Measurements from ENCODE around the gene PAPOLG. TPM values are rescaled to one million over a fixed set of nuclear protein-coding genes. Genes with fewer than 3 reads are reported as not detected.

PAPOLG gene
- total RNA-seq, 4 donors from 2014 or later: 11.7 to 19.5 (median 15.7) TPM

DNA sequence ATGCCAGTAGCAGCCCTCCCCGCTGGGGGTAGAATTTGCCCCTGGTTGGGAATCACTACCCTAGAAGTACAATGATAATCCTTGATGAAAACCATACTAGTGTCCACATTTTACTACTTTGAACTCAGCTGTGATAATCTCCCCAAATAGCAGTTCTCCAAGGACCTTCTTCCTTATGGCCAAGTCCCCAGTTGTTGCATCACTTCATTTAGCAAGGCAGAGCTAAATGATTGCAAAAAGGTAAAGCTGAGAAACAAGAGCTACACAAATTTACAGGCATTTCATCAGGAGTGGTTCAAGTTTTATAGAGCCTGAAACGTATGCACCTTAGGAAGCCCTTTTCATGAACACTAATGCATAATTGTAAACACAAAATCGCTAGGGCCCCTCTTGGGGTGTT lies 80.4 kb downstream of the PAPOLG start:
- Histone ChIP-seq H3K36me3 (no peaks in the 10 kb centered on the region), H3K4me3 (no peak overlapping the region), H3K9me3 (no peaks in the 10 kb centered on the region), H3K27me3 (no peaks in the 10 kb centered on the region), H3K4me1 (no peaks in the 10 kb centered on the region), H3K27ac (no peak overlapping the region)
- no peak for TF ChIP-seq POLR2A (IDR thresholded peaks at IDR 0.05)
- no peak for TF ChIP-seq POLR2AphosphoS5 (IDR thresholded peaks at IDR 0.05)
- TF ChIP-seq EP300 (IDR thresholded peaks at IDR 0.05): no peak
- TF ChIP-seq, protein P1, sequence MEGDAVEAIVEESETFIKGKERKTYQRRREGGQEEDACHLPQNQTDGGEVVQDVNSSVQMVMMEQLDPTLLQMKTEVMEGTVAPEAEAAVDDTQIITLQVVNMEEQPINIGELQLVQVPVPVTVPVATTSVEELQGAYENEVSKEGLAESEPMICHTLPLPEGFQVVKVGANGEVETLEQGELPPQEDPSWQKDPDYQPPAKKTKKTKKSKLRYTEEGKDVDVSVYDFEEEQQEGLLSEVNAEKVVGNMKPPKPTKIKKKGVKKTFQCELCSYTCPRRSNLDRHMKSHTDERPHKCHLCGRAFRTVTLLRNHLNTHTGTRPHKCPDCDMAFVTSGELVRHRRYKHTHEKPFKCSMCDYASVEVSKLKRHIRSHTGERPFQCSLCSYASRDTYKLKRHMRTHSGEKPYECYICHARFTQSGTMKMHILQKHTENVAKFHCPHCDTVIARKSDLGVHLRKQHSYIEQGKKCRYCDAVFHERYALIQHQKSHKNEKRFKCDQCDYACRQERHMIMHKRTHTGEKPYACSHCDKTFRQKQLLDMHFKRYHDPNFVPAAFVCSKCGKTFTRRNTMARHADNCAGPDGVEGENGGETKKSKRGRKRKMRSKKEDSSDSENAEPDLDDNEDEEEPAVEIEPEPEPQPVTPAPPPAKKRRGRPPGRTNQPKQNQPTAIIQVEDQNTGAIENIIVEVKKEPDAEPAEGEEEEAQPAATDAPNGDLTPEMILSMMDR (IDR thresholded peaks at IDR 0.05): no peak
- WGBS, 2 donors (ENCODE audit: low coverage in 1 of 2): 68 to 71% methylated on average over 2 to 3 of the region's 3 CpGs
- no peak for ATAC-seq

GRCh38 chr2:60837123-60837522 lies 81.1 kb downstream of the PAPOLG start:
- Histone ChIP-seq H3K4me3 (no peak overlapping the region), H3K36me3 (no peaks in the 10 kb centered on the region), H3K9me3 (no peaks in the 10 kb centered on the region), H3K27ac (no peak overlapping the region), H3K4me1 (no peaks in the 10 kb centered on the region), H3K27me3 (no peaks in the 10 kb centered on the region)
- no peak for ATAC-seq
- 27 to 57% methylated on average over 1 of the region's 1 CpG for WGBS, 2 donors (ENCODE audit: low coverage in 1 of 2)
- TF ChIP-seq POLR2A (IDR thresholded peaks at IDR 0.05) (no peak), EP300 (IDR thresholded peaks at IDR 0.05) (no peak), POLR2AphosphoS5 (IDR thresholded peaks at IDR 0.05) (no peak)
- TF ChIP-seq, protein P1 (IDR thresholded peaks at IDR 0.05): no peak

DNA sequence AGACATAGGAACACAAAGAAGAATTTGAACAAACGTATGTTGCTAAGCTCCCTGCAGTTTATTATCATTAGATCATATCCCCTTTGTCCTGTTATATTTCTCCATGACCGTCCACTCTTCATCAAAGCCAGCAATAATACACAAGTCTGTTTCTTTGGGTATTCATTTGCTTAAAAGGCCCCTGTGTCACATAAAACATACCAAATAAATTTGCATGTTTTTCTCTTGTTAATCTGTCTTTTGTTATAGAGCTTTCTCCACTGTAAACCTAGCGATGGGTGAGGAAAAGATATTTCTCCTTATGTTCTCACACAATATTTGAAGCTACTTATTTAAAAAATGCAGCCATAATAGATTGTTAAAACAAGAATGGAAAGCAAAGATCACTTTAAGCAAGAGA lies 82.4 kb downstream of the PAPOLG start:
- TF ChIP-seq POLR2AphosphoS5 (IDR thresholded peaks at IDR 0.05): no peak
- TF ChIP-seq, protein P1 (IDR thresholded peaks at IDR 0.05): no peak
- no peak for TF ChIP-seq POLR2A (IDR thresholded peaks at IDR 0.05)
- no peak for TF ChIP-seq EP300 (IDR thresholded peaks at IDR 0.05)
- Histone ChIP-seq H3K9me3 (no peaks in the 10 kb centered on the region), H3K36me3 (no peaks in the 10 kb centered on the region), H3K27me3 (no peaks in the 10 kb centered on the region), H3K27ac (no peak overlapping the region), H3K4me3 (no peak overlapping the region), H3K4me1 (no peaks in the 10 kb centered on the region)
- ATAC-seq: no peak
- WGBS, 2 donors (ENCODE audit: low coverage in 1 of 2): 36 to 89% methylated on average over 3 of the region's 3 CpGs

DNA sequence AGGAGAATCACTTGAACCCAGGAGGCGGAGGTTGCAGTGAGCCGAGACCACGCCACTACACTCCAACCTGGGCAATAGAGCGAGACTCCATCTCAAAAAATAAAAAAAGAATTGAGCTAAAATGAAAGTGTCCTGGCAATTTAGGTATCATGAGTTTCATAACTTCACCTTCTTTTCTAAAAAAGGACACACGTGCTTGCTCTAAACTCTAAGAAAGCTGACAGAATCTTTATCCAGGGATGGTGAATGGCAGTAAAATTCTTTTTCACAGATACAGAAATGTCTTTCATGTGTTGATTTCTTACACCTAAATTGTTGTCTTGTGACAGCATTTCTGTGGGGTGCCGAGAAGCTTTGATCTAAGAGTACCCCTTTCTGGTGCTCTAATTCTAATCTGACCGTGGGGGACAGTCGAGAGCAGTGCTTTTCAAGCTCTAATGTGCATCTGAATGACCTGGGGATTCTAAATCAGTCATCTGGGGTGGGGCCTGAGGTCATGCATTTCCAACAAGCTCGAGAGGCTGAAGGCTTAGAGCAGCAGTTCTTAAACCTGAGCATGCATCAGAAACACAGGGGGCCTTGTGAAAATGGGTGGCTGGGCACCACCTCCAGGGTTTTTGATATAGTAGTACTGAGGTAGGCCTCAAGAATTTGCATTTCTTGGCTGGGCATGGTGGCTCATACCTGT lies 83.2 kb downstream of the PAPOLG start:
- Histone ChIP-seq H3K4me1 (no peaks in the 10 kb centered on the region), H3K27me3 (no peaks in the 10 kb centered on the region), H3K36me3 (no peaks in the 10 kb centered on the region), H3K4me3 (no peak overlapping the region), H3K9me3 (no peaks in the 10 kb centered on the region), H3K27ac (no peak overlapping the region)
- WGBS, 2 donors (ENCODE audit: low coverage in 1 of 2): 76 to 89% methylated on average over 5 to 9 of the region's 9 CpGs
- TF ChIP-seq EP300 (IDR thresholded peaks at IDR 0.05) (no peak), POLR2AphosphoS5 (IDR thresholded peaks at IDR 0.05) (no peak), POLR2A (IDR thresholded peaks at IDR 0.05) (no peak)
- TF ChIP-seq, protein P1 (IDR thresholded peaks at IDR 0.05): no peak
- ATAC-seq: no peak

DNA sequence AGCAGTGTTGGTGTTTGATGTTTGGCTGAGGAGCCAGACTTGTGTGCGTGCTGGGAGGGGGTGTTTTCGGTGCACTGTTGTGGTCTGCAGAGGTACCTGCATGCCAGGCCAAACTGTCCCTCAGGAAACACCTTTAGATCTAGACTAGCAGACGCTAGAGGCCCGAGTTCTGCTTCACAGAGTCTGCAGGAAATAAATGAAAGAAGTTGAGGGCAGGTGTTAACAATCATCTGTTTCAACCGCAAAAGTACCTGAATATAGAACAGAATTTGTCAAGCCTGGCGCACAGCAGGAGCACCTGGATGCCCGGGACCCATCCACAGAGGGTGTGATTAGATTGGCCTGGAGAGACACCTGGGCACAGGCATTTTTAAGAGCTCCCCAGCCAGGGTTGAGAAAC lies 84.8 kb downstream of the PAPOLG start:
- Histone ChIP-seq H3K27ac (no peak overlapping the region), H3K4me1 (no peaks in the 10 kb centered on the region), H3K9me3 (no peaks in the 10 kb centered on the region), H3K27me3 (no peaks in the 10 kb centered on the region), H3K36me3 (no peaks in the 10 kb centered on the region), H3K4me3 (no peak overlapping the region)
- TF ChIP-seq, protein P1 (IDR thresholded peaks at IDR 0.05): no peak
- no peak for TF ChIP-seq POLR2A (IDR thresholded peaks at IDR 0.05)
- TF ChIP-seq POLR2AphosphoS5 (IDR thresholded peaks at IDR 0.05): no peak
- no peak for TF ChIP-seq EP300 (IDR thresholded peaks at IDR 0.05)
- WGBS, 2 donors (ENCODE audit: low coverage in 1 of 2): 67 to 69% methylated on average over 3 to 4 of the region's 7 CpGs
- ATAC-seq: no peak
